Stimulated activated CD8-positive, alpha-beta memory T cell treated with anti-CD3 and anti-CD28 coated beads, Interleukin-7, amount 100 ng/mL, for 24 hours (primary cell): ENCODE results near the gene ZCCHC2.

ENCODE experiments used
- DNase-seq: peaks from one replicate; pipeline ENCODE4 v3.0.0-alpha.2; 2020; ENCODE audit warnings: low read depth

Gene ZCCHC2

DNA sequence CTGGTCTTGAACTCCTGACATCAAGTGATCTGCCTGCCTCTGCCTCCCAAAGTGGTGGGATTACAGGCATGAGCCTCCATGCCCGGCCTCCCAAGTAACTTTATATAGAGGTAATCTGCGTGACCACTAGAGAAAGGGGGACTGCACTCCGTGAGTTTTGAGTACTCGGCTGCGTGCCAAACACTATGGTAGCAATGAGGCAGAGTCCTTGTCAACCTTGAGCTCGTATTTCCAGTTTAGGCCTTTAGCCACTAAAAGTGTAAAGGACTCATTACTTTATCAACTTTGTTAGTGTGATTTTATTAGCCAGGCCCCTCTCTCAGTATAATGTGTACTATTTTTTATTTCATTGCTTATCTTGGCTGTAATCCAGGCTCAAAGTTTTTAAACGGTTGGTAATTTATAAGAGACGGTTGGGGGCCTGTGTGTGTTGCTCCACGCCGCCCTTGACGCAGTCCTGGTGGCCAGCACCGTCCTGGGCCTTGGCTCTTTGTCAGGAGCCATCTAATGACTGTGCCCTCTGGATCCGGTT, 56.2 kb downstream of the ZCCHC2 start:
- no peak for DNase-seq

DNA sequence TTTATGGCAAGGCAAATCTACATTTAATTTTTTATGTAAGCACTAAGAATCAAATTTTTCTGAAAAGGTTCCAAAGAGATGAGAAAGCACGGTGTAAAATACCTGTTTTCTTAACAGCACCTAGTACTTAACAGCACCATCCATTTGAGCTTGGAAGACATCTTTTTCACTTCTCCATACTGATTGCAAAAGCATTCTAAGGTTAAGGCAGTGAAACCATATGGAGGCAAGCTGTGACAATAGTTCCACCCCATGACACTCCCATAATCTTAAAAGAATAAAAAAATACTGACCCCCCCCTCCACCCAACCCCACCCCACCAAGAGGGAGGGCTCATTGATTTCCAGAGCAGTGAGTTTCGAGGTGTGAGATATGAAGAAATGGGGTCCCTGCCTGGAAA, 60.6 kb downstream of the ZCCHC2 start:
- DNase-seq: no peak

DNA sequence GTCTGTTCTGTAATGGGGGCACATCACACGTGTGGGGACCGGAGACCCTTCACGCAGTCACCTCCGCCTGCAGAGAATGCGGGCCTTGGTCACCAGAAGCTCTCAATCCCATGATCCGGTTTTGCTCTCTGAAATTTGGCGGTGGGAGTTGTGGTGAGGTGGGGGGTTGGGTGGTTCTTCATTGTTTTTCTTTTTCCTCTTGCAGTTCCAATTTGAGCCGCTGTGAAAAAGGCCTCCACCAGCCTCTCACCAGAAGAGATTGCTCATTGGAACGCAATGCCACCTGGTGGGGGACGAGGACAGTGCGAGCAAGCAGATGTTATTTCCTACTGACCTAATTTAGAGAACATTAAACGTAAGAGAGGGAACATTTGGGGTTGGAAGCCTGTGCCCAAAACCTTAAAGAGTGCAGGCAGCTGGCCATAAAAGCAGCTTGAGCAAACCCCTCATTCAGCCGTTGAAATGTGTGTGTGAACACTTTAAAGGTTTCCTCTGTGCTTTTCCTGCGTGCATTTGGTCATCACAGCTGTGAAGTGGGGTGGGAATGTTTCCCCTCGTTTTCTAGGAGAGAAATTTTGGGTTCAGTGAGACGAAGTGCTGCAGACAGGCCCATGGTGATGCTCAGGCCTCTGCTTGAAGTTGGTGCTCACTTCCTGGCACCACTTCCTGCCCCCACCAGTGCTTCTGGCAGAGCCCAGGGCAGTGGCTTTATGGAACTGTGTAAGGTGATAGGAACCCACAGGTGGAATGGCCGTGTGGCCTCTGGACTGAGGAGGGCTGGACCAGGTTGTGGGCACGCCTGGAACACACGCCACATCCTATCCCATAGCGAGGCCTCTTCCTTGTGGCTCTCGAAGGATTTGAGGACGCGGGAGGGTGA, 61.7 kb downstream of the ZCCHC2 start:
- DNase-seq: peak; percentile 80

DNA sequence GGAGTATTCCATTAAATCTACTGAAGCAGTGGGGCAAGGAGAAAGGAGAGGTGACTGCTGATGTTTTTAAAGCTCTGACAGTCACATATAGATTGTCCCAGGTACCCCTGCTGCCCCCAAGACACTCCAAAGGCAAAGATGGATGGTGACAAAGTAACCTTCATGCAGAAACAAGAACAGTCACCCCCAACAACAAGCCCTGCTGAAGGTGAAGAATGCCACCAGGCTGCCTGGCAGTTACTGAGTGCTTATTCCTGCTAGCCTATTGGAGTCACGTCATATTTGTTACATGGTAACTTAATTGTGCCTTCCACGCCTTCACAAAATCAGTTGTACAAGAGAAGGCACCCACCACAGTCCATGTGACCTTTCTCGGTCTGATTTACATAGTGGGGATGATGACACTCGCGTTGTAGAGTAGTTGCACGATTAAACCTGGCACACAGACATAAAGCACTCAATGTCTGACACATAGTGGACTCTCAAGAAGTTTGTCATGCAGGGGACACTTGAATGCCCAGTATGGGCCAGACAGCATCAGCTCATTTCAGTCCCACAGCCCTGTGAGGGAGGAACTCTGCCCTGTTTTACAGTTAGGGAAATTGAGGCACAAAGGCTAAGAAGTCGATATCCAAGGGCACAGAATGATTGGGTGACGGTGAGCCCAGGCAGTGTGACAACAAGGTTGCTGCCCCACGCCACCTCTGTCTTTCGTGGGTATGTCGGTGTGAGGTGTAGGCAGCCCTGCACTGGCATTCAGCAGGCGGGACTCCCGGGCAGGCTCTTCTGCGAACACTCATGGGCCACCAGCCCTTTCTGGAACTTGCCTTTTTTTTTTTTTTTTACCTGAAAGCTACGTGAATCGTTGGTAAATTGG, 62.7 kb downstream of the ZCCHC2 start:
- DNase-seq: no peak

DNA sequence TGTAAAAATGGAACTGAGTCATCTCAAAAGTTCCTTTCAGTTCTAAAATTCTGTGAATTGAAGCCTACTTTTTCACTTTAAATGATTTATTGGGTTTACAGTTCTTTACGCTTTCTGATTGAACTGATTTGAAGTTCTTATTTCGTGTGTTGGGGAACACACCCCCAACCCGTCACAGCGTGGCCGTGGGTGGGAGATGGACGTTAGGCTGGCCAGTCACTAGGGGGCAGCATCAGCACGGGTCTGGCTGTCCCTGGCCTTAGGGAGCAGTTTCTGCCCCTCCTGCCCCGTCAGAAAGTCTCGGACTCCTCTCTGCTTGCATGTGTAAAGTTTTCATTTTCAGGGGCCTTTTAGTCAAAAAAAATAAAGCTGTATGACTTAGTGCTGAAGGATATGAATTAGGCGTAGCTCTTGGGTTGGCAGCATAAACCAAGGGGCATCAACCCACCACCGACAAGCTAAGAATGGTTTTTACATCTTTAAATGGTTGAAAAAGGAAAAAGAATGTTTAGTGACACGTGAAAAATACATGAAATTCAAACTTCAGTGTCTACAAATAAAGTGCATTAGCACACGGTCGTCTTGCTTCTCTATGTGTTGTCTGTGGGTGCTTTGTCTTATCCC, 63.4 kb downstream of the ZCCHC2 start:
- peak; percentile 63 for DNase-seq

DNA sequence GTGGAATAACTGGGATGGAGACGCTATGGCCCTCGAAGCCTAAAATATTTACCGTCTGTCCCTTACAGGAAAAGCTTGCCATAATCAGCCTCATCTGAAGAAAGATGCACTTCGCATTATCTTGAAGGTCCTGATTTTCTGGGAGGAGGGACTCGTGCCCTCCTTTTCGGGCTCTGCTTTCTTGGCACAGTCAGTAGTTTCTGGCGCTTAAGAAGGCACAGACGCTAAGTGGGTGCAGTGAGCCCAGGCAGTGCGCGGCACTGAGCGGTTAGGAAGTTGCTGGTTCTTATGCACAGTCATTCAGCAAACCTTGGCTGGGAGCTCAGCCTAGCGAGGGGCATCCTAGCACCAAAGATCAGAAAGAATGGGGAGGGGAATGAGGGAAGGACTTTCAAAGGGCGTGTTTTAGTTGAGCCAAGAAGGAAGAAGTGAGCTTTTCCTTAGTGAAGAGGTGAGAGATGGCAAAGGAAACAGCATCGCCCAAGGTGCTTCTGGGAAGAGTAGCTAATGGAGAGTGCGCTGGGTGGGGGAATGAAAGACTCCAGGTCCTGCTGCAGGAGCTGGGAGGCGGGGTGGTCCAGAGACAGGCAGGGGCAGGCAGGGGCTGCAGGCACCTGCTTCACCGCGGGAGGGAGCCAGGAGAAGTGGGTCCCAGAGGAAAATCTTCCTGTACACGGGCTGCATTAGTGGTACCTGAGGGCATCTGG, 64.1 kb downstream of the ZCCHC2 start:
- no peak for DNase-seq

DNA sequence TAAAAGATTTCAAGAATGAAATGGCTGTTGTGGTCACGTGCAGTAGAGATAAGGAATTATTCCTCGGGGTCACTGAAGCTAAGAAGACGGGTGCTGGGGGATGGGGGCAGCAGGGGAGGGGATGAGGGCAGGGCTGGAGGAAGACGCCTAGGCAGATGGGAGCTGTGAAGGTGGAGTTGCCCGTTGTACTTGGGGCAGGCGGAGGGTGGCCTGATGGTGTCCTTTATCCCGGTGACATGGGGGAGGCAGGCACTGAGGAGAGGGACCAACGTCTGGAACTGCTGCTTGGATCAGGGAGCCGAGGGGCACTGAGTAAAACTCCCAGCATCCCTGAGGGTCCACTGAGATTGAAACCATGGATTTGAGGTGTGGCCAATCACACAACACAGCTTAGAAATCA, 64.9 kb downstream of the ZCCHC2 start:
- no peak for DNase-seq

DNA sequence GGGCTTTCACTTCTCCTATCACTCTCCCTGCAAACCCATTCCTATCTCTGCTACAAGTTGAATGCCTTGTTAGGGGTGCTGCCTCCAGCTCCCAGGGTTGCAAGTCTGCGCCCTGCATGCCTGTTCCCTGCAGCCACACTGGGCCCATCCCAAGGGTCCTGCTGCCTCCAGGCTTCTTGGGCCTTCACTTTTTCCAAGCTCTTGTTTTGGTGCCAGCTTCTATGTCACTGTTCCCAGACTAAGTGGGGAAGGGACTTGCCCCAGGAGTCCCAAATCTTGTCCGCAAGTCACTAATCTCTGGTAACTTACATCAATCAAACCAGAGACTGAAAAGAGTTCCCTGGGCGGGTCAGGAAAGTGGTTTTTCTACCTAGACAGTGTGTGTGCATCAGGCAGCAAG, 65.4 kb downstream of the ZCCHC2 start:
- DNase-seq: no peak

DNA sequence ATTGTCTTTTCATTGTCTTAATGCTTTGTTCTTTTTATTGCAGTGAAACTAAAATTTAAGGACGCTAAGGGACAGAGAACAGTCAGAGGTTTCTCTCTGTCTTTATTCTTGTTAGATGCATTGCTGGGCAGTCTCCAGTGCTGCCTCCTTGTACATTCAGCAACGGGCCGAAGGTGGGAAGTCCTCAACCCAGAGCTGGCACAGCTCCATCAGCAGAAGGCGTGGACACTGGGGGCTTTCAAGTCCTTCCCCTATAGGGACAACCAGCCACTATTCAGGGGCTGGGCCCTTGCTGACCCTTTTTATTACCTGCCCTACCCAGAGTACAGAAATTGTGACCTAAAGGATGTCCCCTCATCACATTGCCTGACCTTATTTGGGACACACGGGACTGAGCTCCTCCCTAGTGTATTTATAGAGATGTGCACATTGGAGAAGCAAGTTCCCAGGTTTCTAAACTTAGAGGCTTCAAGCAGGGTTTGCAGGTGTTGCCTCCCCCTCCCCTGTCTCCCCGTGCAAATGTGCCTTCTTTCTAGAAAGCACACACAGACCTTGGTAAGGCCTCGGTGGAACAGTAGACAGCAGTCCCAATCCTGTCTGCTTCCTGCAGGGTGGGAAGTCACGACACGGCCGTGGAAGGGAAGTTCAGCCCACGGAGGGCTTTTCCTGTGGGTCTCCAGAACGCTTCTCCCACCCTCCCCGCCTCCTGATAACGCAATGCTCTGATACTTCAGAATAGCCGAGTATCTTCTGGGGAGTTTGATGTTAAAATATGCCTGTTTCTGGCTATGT, 68.2 kb downstream of the ZCCHC2 start:
- no peak for DNase-seq

DNA sequence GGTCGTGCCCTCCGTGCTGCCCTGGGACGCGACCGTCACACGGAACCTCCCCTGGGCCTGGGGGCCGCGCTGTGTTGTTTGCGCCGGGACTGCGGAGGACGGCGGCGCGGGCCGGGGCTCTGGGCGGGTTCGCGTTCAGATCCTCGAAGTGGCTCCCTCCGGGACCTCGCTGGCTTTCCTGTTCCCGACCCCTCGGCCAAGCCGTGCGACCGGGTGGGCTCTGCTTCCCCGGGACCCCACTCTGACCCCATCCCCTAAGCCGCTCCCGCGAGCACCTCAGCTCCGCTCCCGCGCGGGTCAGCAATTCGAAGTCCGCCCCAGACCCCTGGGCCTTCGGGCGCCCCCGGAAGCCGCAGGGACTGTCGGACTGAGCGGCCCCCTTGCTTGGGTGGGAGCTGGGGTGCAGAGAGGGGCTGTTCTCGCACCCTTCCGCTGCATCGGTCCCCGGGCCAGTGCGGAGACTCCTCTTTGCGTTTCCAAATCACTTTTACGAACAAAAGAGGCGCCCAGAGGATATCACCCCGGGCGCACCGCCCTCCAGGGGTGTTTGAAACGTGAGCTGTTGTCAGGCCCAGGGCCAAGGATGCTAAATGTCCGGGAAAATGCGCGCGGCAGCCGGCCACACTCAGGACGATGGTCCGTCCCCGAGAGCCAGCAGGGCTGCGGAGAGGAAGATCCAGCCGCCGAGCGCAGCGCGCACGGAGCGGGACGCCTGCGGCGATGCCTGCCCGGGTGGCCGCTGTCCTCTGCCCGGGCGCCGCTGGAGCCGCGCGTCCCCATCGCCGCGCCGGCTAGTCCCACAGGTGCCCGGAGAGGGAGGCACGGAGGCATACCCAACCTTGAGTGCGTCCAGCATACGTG, 73.5 kb downstream of the ZCCHC2 start:
- no peak for DNase-seq

DNA sequence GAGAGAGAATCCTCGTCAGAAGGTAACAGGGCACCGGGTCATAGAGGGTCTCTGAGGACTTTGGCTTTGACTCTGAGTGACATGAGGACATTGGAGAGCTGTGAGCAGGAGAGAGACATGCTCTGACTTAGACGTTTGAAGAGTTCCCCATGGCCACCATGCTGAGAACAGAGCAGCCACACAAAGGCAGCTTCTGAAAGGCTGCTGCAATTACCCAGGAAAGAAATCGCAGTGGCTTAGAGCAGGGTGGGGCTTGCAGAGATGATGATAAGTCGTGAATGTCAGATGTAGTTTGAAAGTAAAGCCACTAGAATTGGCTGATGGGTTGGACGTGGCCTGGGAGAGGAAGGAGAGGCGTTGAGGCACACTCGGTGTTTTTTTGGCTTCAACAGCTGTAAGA, 79.0 kb downstream of the ZCCHC2 start:
- DNase-seq: no peak

DNA sequence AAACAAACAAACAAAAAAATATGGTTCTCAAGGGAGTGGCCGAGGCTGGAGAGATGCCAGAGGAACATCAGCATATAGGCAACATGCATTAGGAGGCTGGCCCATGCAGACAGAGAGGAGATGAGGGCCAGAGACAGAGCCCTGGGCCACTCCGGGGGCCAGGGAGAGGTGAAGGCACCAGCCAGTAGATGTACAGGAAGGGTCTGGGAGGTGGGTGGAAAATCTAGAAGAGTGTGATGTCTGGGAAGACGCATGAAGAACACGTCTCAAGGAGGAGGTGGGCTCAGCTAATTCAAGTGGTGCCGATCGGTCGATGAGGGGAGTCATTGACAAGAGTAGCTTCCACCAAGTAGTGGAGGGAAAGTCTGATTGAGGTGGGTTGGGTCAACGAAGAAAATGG, 79.9 kb downstream of the ZCCHC2 start:
- DNase-seq: no peak

DNA sequence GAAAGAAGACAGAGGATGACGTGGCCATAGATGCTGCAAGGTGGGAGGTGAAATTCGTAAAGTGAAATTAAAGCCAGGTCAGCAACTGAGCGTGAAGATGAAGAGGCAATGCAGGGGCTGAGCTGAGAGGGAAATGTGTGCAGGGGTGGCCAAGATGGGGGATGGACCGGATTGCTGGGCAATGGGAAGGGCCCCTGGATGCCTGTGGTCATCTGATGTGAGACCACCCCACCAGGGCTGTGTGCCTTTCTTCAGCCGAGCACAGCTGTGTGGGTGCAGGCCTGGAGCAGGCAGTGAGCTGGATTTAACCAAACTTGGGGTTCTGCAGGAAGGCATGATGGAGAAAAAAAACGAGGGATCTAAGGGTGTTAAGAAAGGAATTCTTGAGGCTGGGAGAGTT, 80.4 kb downstream of the ZCCHC2 start:
- DNase-seq: no peak

DNA sequence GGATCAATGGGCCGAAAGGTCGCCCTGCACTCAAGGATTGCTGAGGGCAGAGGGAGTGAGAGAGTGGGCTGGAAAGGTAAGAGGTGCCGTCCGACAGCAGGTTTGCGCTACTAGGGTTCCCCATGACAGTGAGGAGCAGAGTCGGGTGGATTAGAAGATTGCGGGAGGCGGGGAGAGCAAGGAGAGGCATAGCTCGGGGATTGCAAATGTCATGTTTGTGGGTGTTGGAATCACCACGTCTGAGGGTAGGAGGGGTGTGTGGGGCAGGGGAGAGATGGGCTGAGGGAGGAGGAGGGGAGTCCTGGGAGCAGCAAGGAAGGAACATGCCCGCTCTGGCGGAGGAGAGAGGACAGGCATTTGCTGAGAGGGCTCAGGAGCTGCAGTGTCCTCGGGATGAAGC, 81.2 kb downstream of the ZCCHC2 start:
- no peak for DNase-seq

DNA sequence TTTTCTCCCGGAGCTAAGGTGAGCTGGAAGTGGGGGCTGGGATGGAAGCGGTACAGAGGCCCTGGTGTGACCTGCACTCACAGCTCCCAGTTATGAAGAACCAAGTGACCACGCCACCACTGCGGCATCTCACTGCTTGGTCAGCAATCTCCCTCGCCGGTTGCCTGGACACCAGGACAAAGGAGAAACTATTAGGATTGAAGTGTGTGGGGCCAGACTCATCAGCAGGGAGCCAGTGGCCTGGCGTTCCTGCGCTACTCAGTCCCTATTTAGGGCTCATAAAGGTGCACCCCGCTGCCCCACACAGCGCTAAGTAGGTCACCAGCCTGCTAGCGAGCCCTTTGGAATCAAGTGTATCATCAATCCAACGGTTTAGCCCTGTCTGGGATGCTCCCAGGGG, 82.9 kb downstream of the ZCCHC2 start:
- no peak for DNase-seq

DNA sequence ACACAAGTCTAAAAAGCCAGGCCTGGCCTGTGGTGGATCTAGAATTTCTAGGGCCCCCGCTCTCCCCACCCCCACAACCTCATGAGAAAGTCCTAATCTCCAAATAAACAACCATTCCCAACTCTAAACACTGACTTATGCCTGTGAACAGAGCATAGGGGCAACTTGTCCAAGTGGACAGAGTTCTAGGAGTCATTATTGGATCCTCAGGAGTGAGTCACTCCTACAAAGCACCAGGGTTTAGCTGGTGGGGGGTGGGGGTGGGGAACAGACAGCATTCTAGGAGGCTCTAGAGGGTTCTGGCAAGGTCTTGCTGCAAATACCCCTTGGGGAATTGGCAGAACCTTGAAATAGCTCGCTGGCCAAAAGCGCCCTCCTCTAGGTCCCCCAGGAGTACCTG, 83.3 kb downstream of the ZCCHC2 start:
- DNase-seq: no peak

DNA sequence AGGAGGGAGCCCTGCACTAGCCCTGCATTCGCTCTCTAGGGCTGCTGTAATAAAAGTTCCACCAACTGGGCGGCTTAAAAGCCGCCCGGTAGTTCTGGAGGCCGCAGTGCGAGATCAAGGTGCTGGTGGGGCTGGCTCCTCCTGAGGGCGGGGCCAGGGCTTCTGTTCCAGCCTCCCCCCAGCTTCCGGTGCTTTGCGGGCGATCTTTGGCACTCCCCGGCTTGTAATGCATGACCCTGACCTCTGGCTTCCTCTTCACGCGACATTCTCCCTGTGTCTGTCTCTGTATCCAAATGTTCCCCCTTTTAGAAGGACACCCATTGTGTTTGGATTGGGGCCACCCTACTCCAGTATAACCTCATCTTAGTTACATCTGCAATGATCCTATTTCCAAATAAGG, 84.5 kb downstream of the ZCCHC2 start:
- DNase-seq: no peak

DNA sequence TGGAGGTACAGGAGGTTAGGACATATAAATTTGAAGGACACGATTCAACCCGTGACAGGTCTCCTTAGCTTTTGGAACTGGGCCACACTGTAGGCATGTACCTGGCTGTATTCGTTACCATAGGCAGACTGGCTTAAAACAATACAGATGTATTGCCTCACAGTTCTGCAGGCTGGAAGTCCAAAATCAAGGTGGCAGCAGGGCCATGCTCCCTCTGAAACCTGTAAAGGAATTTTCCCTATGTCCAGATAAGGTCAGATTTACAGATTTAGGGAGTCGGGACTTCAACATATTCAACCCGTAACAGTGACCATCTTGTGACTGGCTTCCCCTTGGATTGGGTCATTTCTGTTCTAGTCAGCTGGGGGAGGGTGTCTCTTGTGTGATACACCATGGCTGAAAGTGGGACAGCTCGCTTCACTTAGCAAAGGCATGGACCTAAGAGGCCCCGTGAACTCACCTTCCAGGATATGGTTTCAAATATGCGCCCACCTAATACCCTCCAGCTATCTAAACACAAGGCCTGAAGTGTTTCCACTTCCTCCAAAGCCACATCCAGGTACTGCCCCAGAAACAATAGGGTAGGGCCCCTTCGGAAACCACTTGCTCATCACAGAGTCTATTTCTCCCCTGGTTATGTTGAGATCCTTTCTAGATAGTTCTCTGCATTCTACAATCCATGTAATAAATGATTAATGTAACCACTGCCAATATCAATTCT, 85.0 kb downstream of the ZCCHC2 start:
- no peak for DNase-seq

DNA sequence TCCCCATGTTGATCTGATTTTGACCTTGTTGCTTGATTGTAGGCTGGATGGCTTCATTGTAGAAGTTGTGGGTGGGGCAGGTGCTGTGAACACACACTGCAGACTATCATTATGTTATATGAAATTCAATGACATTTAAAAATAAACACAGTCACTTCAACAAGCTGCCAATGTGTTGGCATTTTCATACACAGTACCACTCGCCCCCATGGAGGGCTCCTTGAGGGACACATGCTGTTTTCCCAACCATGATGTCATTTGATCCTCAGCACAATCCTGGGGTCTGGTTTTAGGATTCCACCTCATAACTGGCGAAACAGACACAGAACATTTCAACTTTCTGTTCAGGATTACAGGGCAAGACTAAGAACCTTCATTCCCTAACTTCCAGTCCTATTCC, 86.9 kb downstream of the ZCCHC2 start:
- no peak for DNase-seq

DNA sequence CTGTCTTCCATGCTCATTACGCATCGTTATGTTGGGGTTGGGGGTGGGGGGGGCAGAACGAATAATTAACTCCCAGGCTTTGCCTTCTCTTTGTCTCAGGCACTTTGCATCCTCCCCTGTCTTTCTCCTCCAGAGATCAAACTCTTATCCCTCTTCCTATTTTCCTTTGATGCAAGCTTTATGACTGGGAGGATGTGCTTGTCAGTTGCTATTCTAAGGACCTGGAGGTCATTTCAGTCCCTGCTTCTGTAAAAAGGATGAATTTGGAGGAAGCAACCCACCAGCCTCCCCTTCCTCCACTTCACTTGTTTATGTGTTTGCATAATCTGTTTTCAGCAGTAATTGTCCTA, 87.5 kb downstream of the ZCCHC2 start:
- no peak for DNase-seq
